GM12864 (cell line): Measurements from ENCODE around the gene BID.

Experiments used
- DNase-seq: peaks from one replicate; pipeline ENCODE4 v3.0.0-alpha.2; 2011; ENCODE audit warnings: low read depth
- H3K4me3 ChIP-seq: 2 replicates; pipeline ENCODE4 v1.5.1; 2011; ENCODE audit warnings: mild to moderate bottlenecking, low read depth, low read length, control low read depth
- CTCF ChIP-seq: IDR thresholded peaks from 2 replicates; pipeline ENCODE4 v1.5.1; 2011; ENCODE audit warnings: low read depth, mild to moderate bottlenecking, moderate library complexity, low read length, control low read depth, inconsistent platforms; ENCODE audit errors: missing control alignments

Gene BID

GRCh38 chr22:17811119-17811518, 36.9 kb upstream of the BID start:
- no peak overlapping the region for H3K4me3 ChIP-seq
- no peak for TF ChIP-seq CTCF

GRCh38 chr22:17810570-17811116, 36.4 kb upstream of the BID start:
- no peak for DNase-seq
- no peak overlapping the region for H3K4me3 ChIP-seq
- no peak for TF ChIP-seq CTCF

More at GRCh38 chr22:17811119-17811518, 36.9 kb upstream of the BID start:
- no peak for DNase-seq

DNA sequence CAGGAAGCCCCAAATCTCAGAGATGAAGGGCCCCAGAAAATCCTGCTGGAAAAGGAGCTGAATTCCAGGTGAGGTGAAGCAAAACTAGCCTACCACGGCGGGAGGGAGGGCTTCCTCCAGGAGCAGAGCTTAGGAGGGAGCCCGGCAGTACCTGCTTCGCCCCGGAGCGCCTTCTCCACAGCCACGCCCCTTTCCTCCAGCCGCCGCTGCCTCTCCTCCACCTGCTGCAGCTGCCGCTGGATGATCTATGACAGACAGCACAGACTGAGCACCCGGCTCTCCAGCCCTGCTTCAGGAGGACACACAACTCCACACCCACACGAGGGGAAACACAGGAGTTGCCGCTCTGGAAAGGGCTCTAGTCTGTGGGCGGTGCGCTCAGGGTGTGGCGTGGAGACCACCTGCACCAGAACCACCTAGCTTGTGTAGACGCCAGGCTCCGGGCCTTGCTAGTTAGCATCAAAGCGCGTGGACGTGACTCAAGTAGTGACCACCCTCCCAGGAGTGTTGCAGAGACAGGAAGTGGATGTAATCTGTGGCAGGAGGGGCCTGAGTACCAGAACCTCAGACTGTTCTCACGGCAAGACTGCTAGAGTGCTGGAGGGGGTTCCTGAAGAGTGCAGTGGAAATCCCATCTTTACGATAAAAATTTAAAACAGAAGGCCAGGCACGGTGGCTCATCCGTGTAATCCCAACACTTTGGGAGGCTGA, 34.6 kb upstream of the BID start:
- no peak for DNase-seq
- no peak overlapping the region for H3K4me3 ChIP-seq
- TF ChIP-seq CTCF: no peak

GRCh38 chr22:17807578-17808410, 33.5 kb upstream of the BID start:
- TF ChIP-seq CTCF: no peak
- H3K4me3 ChIP-seq: no peak overlapping the region
- no peak for DNase-seq

DNA sequence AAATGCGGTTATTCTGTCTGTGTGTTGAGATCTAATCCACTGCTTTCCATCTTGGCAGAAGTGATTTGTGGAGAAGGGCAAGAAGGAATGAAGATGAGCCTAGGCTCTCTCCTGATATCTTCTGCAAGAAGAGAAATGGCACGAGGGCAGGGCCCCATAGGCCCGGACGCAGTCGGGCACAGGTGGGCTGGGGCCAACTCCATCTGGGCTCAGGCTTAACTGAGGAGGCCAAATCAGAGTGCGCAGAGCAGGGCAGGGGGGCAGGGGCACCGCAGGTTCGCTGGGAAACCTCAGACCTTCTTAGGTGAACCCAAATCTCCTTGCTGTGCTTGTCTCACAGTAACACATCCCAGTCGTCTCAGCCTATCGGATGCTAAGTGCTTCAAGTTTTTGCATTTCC, 32.8 kb upstream of the BID start:
- H3K4me3 ChIP-seq: no peak overlapping the region
- no peak for DNase-seq
- no peak for TF ChIP-seq CTCF

DNA sequence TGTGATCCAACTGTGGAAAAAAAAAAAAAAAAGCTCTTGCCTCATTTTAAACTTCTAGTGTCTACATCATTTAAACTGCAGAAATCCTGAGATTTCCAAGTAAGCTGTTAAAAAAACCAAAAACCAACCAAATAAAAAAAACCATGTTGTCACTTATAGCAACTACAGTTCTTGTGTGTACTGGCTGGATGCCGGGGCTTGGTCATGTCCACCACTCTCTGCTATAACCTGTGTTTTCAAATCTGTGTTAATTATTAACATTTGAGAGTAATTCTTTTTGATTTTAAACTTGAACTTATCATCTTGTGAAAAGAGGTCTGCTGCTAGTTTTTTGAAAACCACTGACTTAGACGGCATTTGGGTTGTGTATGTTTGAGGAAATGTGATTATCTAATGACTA, 32.2 kb upstream of the BID start:
- H3K4me3 ChIP-seq: no peak overlapping the region

More for the DNA sequence above, 32.2 kb upstream of the BID start:
- TF ChIP-seq CTCF: no peak
- no peak for DNase-seq
